ENCODE results near the gene STRN.

DNA sequence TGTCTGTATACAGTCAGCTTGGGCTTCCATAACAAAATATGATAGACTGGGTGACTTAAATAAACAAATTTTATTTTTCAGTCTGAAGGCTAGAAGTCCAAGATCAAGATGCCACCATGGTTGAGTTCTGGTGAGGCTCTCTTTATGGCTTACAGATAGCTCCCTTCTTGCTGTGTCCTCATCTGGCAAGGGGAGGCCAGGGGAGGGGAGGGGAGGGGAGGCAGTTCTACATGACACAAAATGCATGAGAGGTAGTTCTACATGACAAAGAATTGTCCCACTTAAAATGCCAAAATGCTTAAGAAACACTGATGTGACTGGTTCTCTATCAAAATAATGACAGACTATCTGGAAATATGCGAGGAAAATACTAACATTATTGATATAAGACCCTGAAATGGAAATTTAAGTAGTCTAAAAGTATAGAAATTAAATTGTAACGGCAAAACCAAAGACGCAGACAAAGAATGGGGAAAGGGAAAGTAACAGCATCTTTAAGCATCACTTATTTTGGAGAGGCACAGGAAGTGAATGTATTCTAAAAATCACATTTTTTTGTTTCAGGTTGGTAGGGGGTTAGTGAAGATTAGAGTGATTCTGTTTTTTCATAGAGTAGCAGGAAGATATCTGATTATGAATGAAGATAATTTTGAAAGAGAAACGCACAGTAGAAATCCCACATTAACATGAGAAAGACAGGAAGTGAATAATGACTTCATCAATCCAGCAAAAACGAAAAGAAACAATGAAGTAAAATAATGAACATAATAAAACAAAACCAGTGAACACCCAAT lies 131.4 kb downstream of the STRN start:
- TF ChIP-seq, protein P1, sequence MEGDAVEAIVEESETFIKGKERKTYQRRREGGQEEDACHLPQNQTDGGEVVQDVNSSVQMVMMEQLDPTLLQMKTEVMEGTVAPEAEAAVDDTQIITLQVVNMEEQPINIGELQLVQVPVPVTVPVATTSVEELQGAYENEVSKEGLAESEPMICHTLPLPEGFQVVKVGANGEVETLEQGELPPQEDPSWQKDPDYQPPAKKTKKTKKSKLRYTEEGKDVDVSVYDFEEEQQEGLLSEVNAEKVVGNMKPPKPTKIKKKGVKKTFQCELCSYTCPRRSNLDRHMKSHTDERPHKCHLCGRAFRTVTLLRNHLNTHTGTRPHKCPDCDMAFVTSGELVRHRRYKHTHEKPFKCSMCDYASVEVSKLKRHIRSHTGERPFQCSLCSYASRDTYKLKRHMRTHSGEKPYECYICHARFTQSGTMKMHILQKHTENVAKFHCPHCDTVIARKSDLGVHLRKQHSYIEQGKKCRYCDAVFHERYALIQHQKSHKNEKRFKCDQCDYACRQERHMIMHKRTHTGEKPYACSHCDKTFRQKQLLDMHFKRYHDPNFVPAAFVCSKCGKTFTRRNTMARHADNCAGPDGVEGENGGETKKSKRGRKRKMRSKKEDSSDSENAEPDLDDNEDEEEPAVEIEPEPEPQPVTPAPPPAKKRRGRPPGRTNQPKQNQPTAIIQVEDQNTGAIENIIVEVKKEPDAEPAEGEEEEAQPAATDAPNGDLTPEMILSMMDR (IDR thresholded peaks at IDR 0.05): no peak
- TF ChIP-seq POLR2A (IDR thresholded peaks at IDR 0.05) (no peak), POLR2AphosphoS5 (IDR thresholded peaks at IDR 0.05) (no peak), EP300 (IDR thresholded peaks at IDR 0.05; ENCODE audit: low read depth) (no peak)
